ENCODE measurements around the gene ASAH2. TPM values are rescaled to one million over a fixed set of nuclear protein-coding genes. Genes with fewer than 3 reads are reported as not detected.

Gene ASAH2
- total RNA-seq (2013): 0.06 TPM
- not detected for polyA plus RNA-seq
- not detected in 2 replicates for polyA minus RNA-seq
- 0 to 3.2 (median 0.51) reads per million in 11 experiments for total RNA-seq

- Mint-ChIP-seq H3K27me3 (ENCODE audit: low read depth in 3 of 3) (peaks cover 7 to 21% (median 12%) of the 10 kb centered on the region in 3 donors), H3K4me1 (no peaks in the 10 kb centered on the region), H3K4me3 (no peak within 1 kb of the TSS), H3K27ac (no peak within 1 kb of the TSS), H3K36me3 (no peaks in the 10 kb centered on the region), H3K9me3 (peaks cover 0 to 3% (median 0%) of the 10 kb centered on the region in 7 donors)
- intact Hi-C loops (cut with micrococcal nuclease): no loop called here
- TF ChIP-seq CTCF (IDR thresholded peaks at IDR 0.05): no peak
- Histone ChIP-seq H3K27me3 (ENCODE audit: control insufficient read depth in 2 of 2, insufficient read depth in 2 of 2, low read length in 2 of 2) (peaks cover 5 to 9% of the 10 kb centered on the region in 2 donors), H3K79me2 (ENCODE audit: insufficient read depth, low read length) (no peaks in the 10 kb centered on the region), H3K4me1 (ENCODE audit: control insufficient read depth in 1 of 2, insufficient read depth in 2 of 2, low read length in 2 of 2) (no peaks in the 10 kb centered on the region), H3K9me3 (replicated peaks in 1 of 2; ENCODE audit: control insufficient read depth in 1 of 2, insufficient read depth in 1 of 2, low read length in 2 of 2) (no peaks in the 10 kb centered on the region), H3K4me2 (replicated peaks; ENCODE audit: extremely low read depth, low read length, poor library complexity, severe bottlenecking) (no peak within 1 kb of the TSS), H3K27ac (ENCODE audit: low read depth in 1 of 2, low read length in 2 of 2) (no peak within 1 kb of the TSS), H3K4me3 (replicated peaks in 1 of 3; ENCODE audit: low read depth in 2 of 3, low read length in 3 of 3) (no peak within 1 kb of the TSS), H3K9ac (ENCODE audit: insufficient read depth, low read length, poor library complexity, severe bottlenecking) (no peak within 1 kb of the TSS), H4K20me1 (ENCODE audit: insufficient read depth, low read length) (no peaks in the 10 kb centered on the region), H2AFZ (ENCODE audit: insufficient read depth, low read depth, low read length, poor library complexity, severe bottlenecking) (no peak within 1 kb of the TSS), H3K36me3 (replicated peaks in 1 of 2; ENCODE audit: control insufficient read depth in 1 of 2, insufficient read depth in 2 of 2, low read length in 2 of 2) (no peaks in the 10 kb centered on the region)
- DNase-seq: no peak
- WGBS (ENCODE audit: insufficient coverage): no CpG with 5 or more reads among the region's 1 CpG
Observed at GRCh38 chr10:50251394-50251793, at the start of gene ASAH2. Gene ASAH2, minus strand, starts transcription at chr10:50251516. Its CDS starts 2,906 bp downstream, at chr10:50248610.

DNA sequence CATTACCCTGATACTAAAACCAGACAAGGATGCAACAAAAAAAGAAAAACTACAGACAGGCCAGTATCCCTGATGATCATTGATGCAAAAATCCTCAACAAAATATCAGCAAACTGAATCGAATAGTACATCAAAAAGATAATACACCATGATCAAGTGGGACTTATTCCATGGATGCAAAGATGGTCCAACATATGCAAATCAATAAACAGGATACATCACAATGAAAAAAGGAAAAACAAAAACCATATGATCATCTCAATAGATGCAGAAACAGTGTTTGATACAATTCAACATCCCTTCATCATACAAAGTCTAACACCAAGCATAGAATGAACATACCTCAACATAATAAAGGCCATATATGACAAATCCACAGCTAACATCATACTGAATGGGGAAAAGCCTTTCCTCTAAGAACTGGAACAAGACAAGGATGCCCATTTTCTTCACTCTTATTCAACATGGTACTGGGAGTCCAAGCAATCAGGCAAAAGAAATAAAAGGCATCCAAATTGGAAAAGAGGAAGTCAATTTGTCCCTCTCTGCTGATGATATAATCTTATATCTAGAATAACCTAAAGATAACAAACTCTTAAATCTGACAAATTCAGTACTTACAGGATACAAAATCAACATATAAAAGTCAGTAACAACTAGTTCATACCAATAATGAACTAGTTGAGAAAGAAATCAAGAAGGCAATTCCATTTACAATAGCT lies 48.8 kb upstream of the ASAH2 start:
- no CpG with 5 or more reads among the region's 1 CpG for WGBS (ENCODE audit: insufficient coverage)
- peaks cover 7 to 9% of the 10 kb centered on the region in 2 donors for H3K36me3 Mint-ChIP-seq
- no peak overlapping the region for H3K4me3 ChIP-seq (replicated peaks in 1 of 3; ENCODE audit: low read depth in 2 of 3, low read length in 3 of 3)
- no peaks in the 10 kb centered on the region for H3K27me3 Mint-ChIP-seq (ENCODE audit: low read depth in 3 of 3)
- no peak for TF ChIP-seq CTCF (IDR thresholded peaks at IDR 0.05)
- peaks cover 2 to 7% of the 10 kb centered on the region in 2 donors for H3K36me3 ChIP-seq (replicated peaks in 1 of 2; ENCODE audit: control insufficient read depth in 1 of 2, insufficient read depth in 2 of 2, low read length in 2 of 2)
- H3K79me2 ChIP-seq (ENCODE audit: insufficient read depth, low read length): no peaks in the 10 kb centered on the region
- H3K9me3 ChIP-seq (replicated peaks in 1 of 2; ENCODE audit: control insufficient read depth in 1 of 2, insufficient read depth in 1 of 2, low read length in 2 of 2): no peaks in the 10 kb centered on the region
- H3K27ac ChIP-seq (ENCODE audit: low read depth in 1 of 2, low read length in 2 of 2): no peak overlapping the region
- H3K4me3 Mint-ChIP-seq: no peak overlapping the region
- H3K9me3 Mint-ChIP-seq: peaks cover 3 to 10% (median 7%) of the 10 kb centered on the region in 7 donors
- H4K20me1 ChIP-seq (ENCODE audit: insufficient read depth, low read length): no peaks in the 10 kb centered on the region
- DNase-seq: no peak
- H3K27me3 ChIP-seq (ENCODE audit: control insufficient read depth in 2 of 2, insufficient read depth in 2 of 2, low read length in 2 of 2): no peaks in the 10 kb centered on the region
- H3K27ac Mint-ChIP-seq: no peak overlapping the region
- no peaks in the 10 kb centered on the region for H3K4me1 Mint-ChIP-seq
- no peaks in the 10 kb centered on the region for H3K4me1 ChIP-seq (ENCODE audit: control insufficient read depth in 1 of 2, insufficient read depth in 2 of 2, low read length in 2 of 2)
- H2AFZ ChIP-seq (ENCODE audit: insufficient read depth, low read depth, low read length, poor library complexity, severe bottlenecking): no peak overlapping the region
- H3K9ac ChIP-seq (ENCODE audit: insufficient read depth, low read length, poor library complexity, severe bottlenecking): no peak overlapping the region
- intact Hi-C loops (cut with micrococcal nuclease): no loop called here
- no peak overlapping the region for H3K4me2 ChIP-seq (replicated peaks; ENCODE audit: extremely low read depth, low read length, poor library complexity, severe bottlenecking)

Measured in CD14-positive monocyte (primary cell).